Suppressor macrophage (primary cell): Measurements from ENCODE around the gene SETBP1.

Experiments used
- DNase-seq, 4 experiments: peaks; one replicate each; pipeline ENCODE4 v3.0.0-alpha.2; 2020 to 2022

SETBP1 gene

GRCh38 chr18:45039376-45039775, 358.7 kb downstream of the SETBP1 start:
- DNase-seq = no peak

DNA sequence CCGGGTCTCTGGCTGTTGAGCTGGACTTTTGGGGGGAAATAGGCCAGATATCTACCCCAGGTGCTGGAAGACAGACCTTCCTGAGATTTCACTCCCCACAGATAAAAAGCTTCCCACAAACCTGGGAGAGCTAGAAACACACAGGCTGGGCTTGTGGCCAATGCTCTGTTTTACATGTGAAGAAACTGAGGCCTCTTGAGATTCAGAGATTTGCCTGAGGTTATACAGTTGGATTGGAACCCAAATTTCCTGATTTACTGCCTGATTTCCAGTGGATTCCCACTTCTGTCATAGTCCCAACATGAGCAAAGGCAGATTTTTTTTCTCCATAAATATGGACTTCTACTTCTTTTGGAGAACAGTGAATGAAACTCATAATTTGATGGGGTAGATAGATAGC, 360.2 kb downstream of the SETBP1 start:
- DNase-seq = no peak

- no peak for DNase-seq
Measured at GRCh38 chr18:45044787-45045186, 364.1 kb downstream of the SETBP1 start.

DNA sequence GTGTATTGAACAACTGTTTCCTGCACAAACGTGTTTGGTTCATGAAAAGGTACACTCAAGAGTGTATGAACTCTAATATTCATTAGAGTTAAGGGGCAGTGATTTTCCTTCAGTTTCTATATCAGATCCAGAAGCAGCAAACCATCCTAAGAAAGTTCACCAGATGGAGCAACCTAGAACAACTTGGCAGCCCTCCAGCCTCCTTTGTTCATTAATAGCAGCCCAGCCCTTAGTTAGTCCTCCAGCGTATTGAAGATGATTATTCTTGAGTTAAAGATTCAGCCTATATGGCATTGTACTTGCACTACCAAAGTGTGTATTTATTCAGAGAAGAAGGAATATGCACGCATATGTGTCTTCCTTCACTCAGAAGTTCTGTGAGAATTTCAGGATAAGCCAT, 365.5 kb downstream of the SETBP1 start:
- DNase-seq = no peak

DNA sequence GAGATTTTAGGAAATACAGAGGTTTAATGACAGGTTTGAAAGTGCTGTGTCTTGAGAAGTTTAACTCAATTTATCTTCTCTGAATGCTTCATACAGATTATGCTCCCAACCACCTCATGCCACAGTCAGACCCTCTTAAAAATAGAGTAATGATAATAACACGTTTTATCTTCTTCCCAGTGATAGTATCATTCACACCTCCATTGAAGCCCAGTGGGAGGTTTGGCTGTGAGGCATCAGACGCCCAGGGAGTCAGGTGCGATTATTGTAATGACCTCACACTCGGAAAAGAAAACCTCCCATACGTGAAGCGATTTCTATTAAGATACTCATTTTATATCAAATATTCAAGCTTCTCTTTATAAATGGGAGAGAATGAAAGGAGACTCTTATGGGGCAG, 366.3 kb downstream of the SETBP1 start:
- DNase-seq = no peak

DNA sequence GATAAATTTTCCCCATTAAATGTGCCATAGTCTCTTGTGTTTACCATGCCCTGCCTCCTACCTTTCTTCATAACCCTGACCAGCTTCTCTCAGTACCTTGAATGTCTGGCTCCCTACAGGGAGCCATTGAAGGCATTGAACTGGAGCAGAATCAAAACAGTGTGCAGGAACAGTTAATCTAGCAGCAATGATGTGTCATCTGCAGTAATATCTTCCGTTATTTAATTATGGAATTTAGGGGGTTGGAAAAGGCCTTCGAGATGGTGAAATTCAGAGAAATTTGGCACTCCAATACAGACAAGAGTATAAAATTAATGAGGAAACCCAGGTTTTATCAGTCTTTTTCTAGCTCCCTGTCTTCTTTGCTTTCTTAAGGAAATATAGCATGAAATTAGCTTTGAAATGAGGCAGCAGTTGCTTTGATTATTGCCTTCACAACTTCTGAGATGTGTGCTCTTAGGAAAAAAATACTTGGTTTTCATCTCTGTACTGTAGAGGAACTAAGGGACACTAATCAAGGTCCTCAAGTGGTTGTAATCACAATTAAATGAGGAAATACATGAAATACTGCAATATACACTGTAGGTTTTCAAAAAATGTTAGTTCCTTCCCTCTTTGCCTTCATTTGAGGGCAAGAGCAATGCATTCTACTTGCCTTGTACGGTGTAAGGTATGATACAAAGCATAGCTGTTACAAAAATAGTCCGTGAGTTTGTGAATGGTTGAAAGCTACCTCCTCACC, 369.1 kb downstream of the SETBP1 start:
- DNase-seq = peak in 2 of 4 experiments; percentile 32 to 49

- peak in 1 of 4 experiments; percentile 4 for DNase-seq
Measured at GRCh38 chr18:45050712-45051601, 370.3 kb downstream of the SETBP1 start.

DNA sequence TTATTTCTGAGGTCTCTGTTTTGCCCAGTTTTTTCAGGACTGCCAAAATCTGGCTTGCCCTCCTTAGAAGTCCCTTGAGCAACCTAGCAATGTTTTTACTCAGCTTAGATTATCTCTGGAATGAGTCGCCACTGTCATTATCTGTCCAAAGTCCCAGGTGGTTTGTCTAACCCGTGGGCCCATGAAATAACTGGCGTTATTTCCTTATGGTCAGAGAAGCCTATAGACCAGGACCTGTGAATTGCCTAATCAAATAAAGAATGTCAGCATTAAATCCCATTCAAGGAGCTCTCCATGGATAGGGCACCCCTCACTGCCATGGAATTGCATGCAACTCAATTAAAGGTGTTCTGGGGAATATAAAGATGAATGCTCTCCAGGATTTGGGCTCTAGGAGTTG, 373.9 kb downstream of the SETBP1 start:
- DNase-seq = no peak

DNA sequence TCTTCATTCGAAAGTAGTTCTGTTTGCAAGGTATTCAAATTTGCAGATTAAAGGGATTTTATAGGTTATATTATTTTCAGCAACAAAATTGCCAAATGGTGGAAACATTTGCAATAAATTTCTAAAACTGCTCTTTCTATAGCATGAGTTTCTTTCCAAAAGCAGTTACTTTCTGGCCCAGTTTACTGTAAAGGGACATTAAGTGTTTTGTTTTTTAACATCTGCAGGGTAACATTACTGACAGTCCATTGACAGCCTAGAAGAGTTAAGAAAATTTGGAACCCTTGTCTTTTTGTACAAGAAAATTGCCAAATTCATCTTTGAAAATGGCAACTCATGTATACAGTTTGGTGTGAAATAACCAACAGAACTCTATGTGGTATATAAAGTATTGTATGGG, 375.1 kb downstream of the SETBP1 start:
- no peak for DNase-seq

DNA sequence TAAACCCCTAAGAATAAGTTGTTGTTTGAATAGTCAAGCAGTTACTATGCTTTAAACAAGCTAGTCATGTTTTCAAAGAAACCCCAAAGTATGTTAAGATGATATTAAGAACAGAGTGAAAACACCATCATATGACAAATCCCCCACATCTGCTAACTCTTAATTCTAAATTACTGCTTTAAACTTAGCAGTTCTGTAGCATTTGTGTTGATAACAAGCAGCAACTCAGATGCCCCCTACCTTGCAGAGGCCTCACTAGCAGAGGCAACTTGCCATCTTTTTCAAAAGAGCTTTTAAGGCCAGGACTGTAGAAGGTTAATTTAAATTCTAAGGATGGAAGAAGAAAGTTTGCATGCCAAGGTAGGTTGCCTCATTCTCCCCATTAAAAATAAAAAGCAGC, 376.2 kb downstream of the SETBP1 start:
- no peak for DNase-seq

GRCh38 chr18:45057955-45058600, 377.4 kb downstream of the SETBP1 start:
- no peak for DNase-seq

- peak; percentile 51 to 79 (median 62) for DNase-seq
Measured at GRCh38 chr18:45059695-45060094, 379.0 kb downstream of the SETBP1 start.

- peak in 2 of 4 experiments; percentile 42 to 57 for DNase-seq
Measured at GRCh38 chr18:45060102-45060501, 379.4 kb downstream of the SETBP1 start.

- DNase-seq = no peak
Measured at GRCh38 chr18:45061359-45061758, 380.7 kb downstream of the SETBP1 start.

- DNase-seq = no peak
Measured at GRCh38 chr18:45063246-45064038, 382.8 kb downstream of the SETBP1 start.

DNA sequence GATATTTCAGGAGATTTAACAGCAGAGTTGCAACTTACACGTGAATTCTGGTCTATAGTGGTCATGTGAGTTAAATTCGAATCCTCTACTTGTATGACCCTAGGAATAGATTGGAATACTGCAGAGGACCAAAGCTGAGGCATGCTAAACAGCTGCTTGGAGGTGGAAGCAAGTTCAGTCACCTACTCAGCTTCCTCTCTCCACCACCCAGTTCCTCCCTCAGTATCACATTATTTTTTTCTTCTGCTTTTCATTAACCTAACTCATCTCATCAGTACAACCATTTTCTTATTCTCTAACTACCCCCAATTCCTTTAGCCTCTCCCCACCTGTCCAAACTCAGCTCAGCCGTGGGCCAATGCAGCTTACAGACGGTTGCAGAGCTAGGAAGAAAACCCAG, 385.5 kb downstream of the SETBP1 start:
- peak in 3 of 4 experiments; percentile 26 to 51 (median 44) for DNase-seq

- DNase-seq = peak; percentile 80 to 92 (median 86)
Measured at GRCh38 chr18:45066886-45067285, 386.2 kb downstream of the SETBP1 start.

DNA sequence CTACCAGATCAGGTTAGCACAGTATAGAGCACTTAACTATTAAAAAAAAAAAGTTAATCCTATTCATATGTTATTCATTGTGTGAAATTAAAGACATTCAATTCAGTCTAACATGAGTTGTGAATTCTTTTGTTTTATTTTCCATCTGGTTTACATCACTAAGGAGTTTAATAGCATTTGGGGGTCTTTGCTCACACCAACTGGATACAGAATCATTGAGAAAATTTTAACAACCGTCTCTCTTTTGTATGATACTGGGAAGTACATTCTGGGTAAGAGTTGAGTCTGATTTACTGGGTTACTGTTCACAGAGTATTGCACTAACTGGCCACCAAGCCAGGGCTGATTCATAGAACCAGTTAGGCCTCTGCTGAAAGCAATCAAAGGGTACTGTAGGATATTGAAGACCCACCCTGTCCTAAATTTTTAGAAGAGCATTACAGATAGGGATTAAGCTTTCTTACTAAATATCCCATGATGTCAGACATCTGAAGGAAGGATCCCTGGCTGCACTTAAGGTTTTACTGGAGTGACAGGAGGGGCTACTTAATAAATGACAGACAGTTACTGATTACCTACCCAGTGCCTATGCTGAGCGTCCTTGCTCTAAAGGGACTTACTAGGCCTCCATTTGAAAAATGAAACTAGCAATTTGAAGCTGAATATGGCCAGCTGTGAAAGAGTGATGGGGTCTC, 387.9 kb downstream of the SETBP1 start:
- DNase-seq = peak in 1 of 4 experiments; percentile 2

- DNase-seq = no peak
Measured at GRCh38 chr18:45069546-45069945, 388.9 kb downstream of the SETBP1 start.

- peak; percentile 21 to 53 (median 44) for DNase-seq
Measured at GRCh38 chr18:45071956-45072355, 391.3 kb downstream of the SETBP1 start.

DNA sequence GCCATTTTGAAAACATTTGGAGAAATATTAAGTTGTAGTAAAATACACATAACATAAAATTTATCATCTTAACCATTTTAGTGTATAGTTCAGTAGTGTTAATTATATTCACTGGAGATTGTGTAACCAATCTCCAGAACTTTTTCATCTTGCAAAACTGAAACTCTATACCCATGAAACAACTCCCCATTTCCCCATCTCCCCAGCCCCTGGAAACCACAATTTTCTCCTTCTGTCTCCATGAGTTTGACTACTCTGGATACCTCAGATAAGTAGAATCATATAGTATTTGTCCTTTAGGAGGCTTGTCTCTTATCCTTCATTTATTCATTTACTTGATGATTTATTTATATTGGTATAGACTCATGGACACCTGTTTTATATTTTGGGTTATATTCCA, 392.9 kb downstream of the SETBP1 start:
- peak in 1 of 4 experiments; percentile 9 for DNase-seq
